C4-2B (cell line): ENCODE results near the gene SLC4A11.

Experiments
- CTCF ChIP-seq: fragments of 450-650 bp; conservative IDR thresholded peaks from 2 replicates; pipeline ENCODE4 v1.5.1; 2017; ENCODE audit warnings: mild to moderate bottlenecking
- ZFX ChIP-seq: fragments of 450-650 bp; IDR thresholded peaks from 2 replicates; pipeline ENCODE4 v1.6.1; 2017

GRCh38 chr20:3188823-3189413, 50.1 kb downstream of the SLC4A11 start:
- no peak for TF ChIP-seq CTCF
- TF ChIP-seq ZFX, result no peak
